Activated naive CD4-positive, alpha-beta T cell treated with anti-CD3 and anti-CD28 coated beads, Interleukin-2, amount 50 U/mL, for 72 hours (primary cell): Measurements from ENCODE around the gene GALNT17. TPM values are rescaled to one million over a fixed set of nuclear protein-coding genes. Genes with fewer than 3 reads are reported as not detected.

ENCODE experiments used
- ATAC-seq, 2 donors: fragments of 150-1000 bp; cut with Tn5 transposase; 2 replicates each; pipeline ENCODE4 v1.10.0; 2021; ENCODE audit warnings: mild to moderate bottlenecking in 2 of 2, moderate library complexity in 2 of 2
- DNase-seq, 2 donors: peaks; one replicate each; pipeline ENCODE4 v3.0.0; 2021 to 2022; ENCODE audit warnings: low spot score in 2 of 2
- H3K27ac Mint-ChIP-seq, 2 donors: one replicate each; pipeline ENCODE4 v1.8.0; 2022; ENCODE audit warnings: mild to moderate bottlenecking in 2 of 2, mixed read lengths in 2 of 2
- H3K36me3 Mint-ChIP-seq, 2 donors: one replicate each; pipeline ENCODE4 v1.8.0; 2022; ENCODE audit warnings: mixed read lengths in 2 of 2
- H3K9me3 Mint-ChIP-seq, 2 donors: one replicate each; pipeline ENCODE4 v1.8.0; 2022; ENCODE audit warnings: mixed read lengths in 2 of 2
- total RNA-seq, 2 donors: library from RNA; stranded (reverse); gene quantifications; one replicate each; pipeline ENCODE4 v1.2.3, GENCODE V29; 2022

GALNT17 gene
- total RNA-seq, 2 donors from 2014 or later, result not detected

GRCh38 chr7:71486856-71487628 is 355.1 kb downstream of the GALNT17 start:
- peaks cover 14 to 18% of the 10 kb centered on the region in 2 donors for H3K9me3 Mint-ChIP-seq
- DNase-seq, result no peak
- H3K36me3 Mint-ChIP-seq, result peaks cover 0 to 5% of the 10 kb centered on the region in 2 donors
- no peak for ATAC-seq
- H3K27ac Mint-ChIP-seq, result no peak overlapping the region

- ATAC-seq, result no peak
- Mint-ChIP-seq H3K36me3 (peaks cover 0 to 5% of the 10 kb centered on the region in 2 donors), H3K27ac (no peak overlapping the region), H3K9me3 (peaks cover 14 to 24% of the 10 kb centered on the region in 2 donors)
- no peak for DNase-seq
Observed at GRCh38 chr7:71488308-71488707, 356.4 kb downstream of the GALNT17 start.

GRCh38 chr7:71491336-71491735 is 359.4 kb downstream of the GALNT17 start:
- DNase-seq (no peak), ATAC-seq (no peak)
- H3K9me3 Mint-ChIP-seq, result peaks cover 8 to 28% of the 10 kb centered on the region in 2 donors
- no peak overlapping the region for H3K27ac Mint-ChIP-seq
- peaks cover 0 to 12% of the 10 kb centered on the region in 2 donors for H3K36me3 Mint-ChIP-seq

GRCh38 chr7:71495828-71496227 is 363.9 kb downstream of the GALNT17 start:
- Mint-ChIP-seq H3K36me3 (peaks cover 0 to 7% of the 10 kb centered on the region in 2 donors), H3K9me3 (peaks cover 17 to 31% of the 10 kb centered on the region in 2 donors), H3K27ac (no peak overlapping the region)
- DNase-seq (no peak), ATAC-seq (no peak)

GRCh38 chr7:71497256-71497946 is 365.5 kb downstream of the GALNT17 start:
- Mint-ChIP-seq H3K9me3 (peaks cover 26 to 39% of the 10 kb centered on the region in 2 donors), H3K36me3 (peaks cover 0 to 16% of the 10 kb centered on the region in 2 donors), H3K27ac (no peak overlapping the region)
- ATAC-seq (no peak), DNase-seq (no peak)

- peaks cover 31 to 41% of the 10 kb centered on the region in 2 donors for H3K9me3 Mint-ChIP-seq
- peaks cover 0 to 16% of the 10 kb centered on the region in 2 donors for H3K36me3 Mint-ChIP-seq
- H3K27ac Mint-ChIP-seq, result no peak overlapping the region
- no peak for DNase-seq
- no peak for ATAC-seq
Observed at GRCh38 chr7:71498381-71498780, 366.4 kb downstream of the GALNT17 start.

GRCh38 chr7:71504697-71505441 is 372.9 kb downstream of the GALNT17 start:
- DNase-seq (no peak), ATAC-seq (no peak)
- peaks cover 29 to 33% of the 10 kb centered on the region in 2 donors for H3K9me3 Mint-ChIP-seq
- H3K36me3 Mint-ChIP-seq, result peaks cover 6 to 16% of the 10 kb centered on the region in 2 donors
- no peak overlapping the region for H3K27ac Mint-ChIP-seq

GRCh38 chr7:71506822-71507221 is 374.9 kb downstream of the GALNT17 start:
- no peak overlapping the region for H3K27ac Mint-ChIP-seq
- no peak for ATAC-seq
- no peak for DNase-seq

GRCh38 chr7:71507680-71508602 is 376.0 kb downstream of the GALNT17 start:
- peaks cover 10 to 12% of the 10 kb centered on the region in 2 donors for H3K9me3 Mint-ChIP-seq
- no peak for DNase-seq
- no peak for ATAC-seq
- H3K36me3 Mint-ChIP-seq, result peaks cover 6 to 7% of the 10 kb centered on the region in 2 donors
- no peak overlapping the region for H3K27ac Mint-ChIP-seq

More at GRCh38 chr7:71506822-71507221, 374.9 kb downstream of the GALNT17 start:
- Mint-ChIP-seq H3K9me3 (peaks cover 18 to 20% of the 10 kb centered on the region in 2 donors), H3K36me3 (peaks cover 6 to 13% of the 10 kb centered on the region in 2 donors)

GRCh38 chr7:71509381-71509780 is 377.4 kb downstream of the GALNT17 start:
- ATAC-seq, result no peak
- Mint-ChIP-seq H3K9me3 (peaks cover 9% of the 10 kb centered on the region in 2 donors), H3K27ac (no peak overlapping the region), H3K36me3 (peaks cover 6 to 7% of the 10 kb centered on the region in 2 donors)
- no peak for DNase-seq

- Mint-ChIP-seq H3K27ac (no peak overlapping the region), H3K9me3 (peaks cover 16 to 18% of the 10 kb centered on the region in 2 donors), H3K36me3 (no peaks in the 10 kb centered on the region)
- no peak for ATAC-seq
- no peak for DNase-seq
Observed at GRCh38 chr7:71511361-71511807, 379.4 kb downstream of the GALNT17 start.

- no peak for ATAC-seq
- Mint-ChIP-seq H3K9me3 (peaks cover 36 to 45% of the 10 kb centered on the region in 2 donors), H3K36me3 (peaks cover 6 to 20% of the 10 kb centered on the region in 2 donors), H3K27ac (no peak overlapping the region)
- no peak for DNase-seq
Observed at GRCh38 chr7:71517940-71518699, 386.2 kb downstream of the GALNT17 start.

- Mint-ChIP-seq H3K36me3 (peaks cover 6 to 20% of the 10 kb centered on the region in 2 donors), H3K9me3 (peaks cover 36 to 45% of the 10 kb centered on the region in 2 donors), H3K27ac (no peak overlapping the region)
- no peak for ATAC-seq
- DNase-seq, result no peak
Observed at GRCh38 chr7:71518880-71519279, 386.9 kb downstream of the GALNT17 start.

- no peak overlapping the region for H3K27ac Mint-ChIP-seq
- no peak for DNase-seq
- H3K36me3 Mint-ChIP-seq, result peaks cover 6 to 20% of the 10 kb centered on the region in 2 donors
- ATAC-seq, result no peak
- H3K9me3 Mint-ChIP-seq, result peaks cover 28 to 35% of the 10 kb centered on the region in 2 donors
Observed at GRCh38 chr7:71521506-71521905, 389.6 kb downstream of the GALNT17 start.

- H3K27ac Mint-ChIP-seq, result no peak overlapping the region
- ATAC-seq (no peak), DNase-seq (no peak)
- H3K9me3 Mint-ChIP-seq, result peaks cover 21 to 31% of the 10 kb centered on the region in 2 donors
- H3K36me3 Mint-ChIP-seq, result peaks cover 0 to 22% of the 10 kb centered on the region in 2 donors
Observed at GRCh38 chr7:71526106-71526505, 394.2 kb downstream of the GALNT17 start.
